Fibroblast of villous mesenchyme (primary cell): ENCODE results near the gene DGKI. TPM values are rescaled to one million over a fixed set of nuclear protein-coding genes. Genes with fewer than 3 reads are reported as not detected.

Experiments used
- DNase-seq: peaks from one replicate; pipeline ENCODE4 v3.0.0-alpha.2; 2010; ENCODE audit warnings: low read depth
- H3K4me3 ChIP-seq: 2 replicates; pipeline ENCODE4 v1.5.1; 2011; ENCODE audit warnings: low read depth, mild to moderate bottlenecking, low read length
- total RNA-seq: library from RNA; depleted of rRNA; stranded (reverse); fragments of >200 nt; gene quantifications from 2 replicates; pipeline ENCODE4 v1.2.3, GENCODE V29; 2012
- TF ChIP-seq, protein P1 (sequence below): IDR thresholded peaks from 2 replicates; pipeline ENCODE4 v1.5.1; 2012; ENCODE audit warnings: low read depth, mild to moderate bottlenecking, low read length; ENCODE audit not compliant: insufficient read depth

The DGKI gene
- total RNA-seq, 1 donor, result 3.5 TPM

GRCh38 chr7:137755427-137755826, 91.3 kb downstream of the DGKI start:
- H3K4me3 ChIP-seq, result no peak overlapping the region
- TF ChIP-seq, protein P1, sequence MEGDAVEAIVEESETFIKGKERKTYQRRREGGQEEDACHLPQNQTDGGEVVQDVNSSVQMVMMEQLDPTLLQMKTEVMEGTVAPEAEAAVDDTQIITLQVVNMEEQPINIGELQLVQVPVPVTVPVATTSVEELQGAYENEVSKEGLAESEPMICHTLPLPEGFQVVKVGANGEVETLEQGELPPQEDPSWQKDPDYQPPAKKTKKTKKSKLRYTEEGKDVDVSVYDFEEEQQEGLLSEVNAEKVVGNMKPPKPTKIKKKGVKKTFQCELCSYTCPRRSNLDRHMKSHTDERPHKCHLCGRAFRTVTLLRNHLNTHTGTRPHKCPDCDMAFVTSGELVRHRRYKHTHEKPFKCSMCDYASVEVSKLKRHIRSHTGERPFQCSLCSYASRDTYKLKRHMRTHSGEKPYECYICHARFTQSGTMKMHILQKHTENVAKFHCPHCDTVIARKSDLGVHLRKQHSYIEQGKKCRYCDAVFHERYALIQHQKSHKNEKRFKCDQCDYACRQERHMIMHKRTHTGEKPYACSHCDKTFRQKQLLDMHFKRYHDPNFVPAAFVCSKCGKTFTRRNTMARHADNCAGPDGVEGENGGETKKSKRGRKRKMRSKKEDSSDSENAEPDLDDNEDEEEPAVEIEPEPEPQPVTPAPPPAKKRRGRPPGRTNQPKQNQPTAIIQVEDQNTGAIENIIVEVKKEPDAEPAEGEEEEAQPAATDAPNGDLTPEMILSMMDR, result no peak
- DNase-seq, result no peak

- TF ChIP-seq, protein P1, result no peak
- no peak overlapping the region for H3K4me3 ChIP-seq
- DNase-seq, result no peak
These were observed 92.6 kb downstream of the DGKI start for GRCh38 chr7:137753948-137754851.

DNA sequence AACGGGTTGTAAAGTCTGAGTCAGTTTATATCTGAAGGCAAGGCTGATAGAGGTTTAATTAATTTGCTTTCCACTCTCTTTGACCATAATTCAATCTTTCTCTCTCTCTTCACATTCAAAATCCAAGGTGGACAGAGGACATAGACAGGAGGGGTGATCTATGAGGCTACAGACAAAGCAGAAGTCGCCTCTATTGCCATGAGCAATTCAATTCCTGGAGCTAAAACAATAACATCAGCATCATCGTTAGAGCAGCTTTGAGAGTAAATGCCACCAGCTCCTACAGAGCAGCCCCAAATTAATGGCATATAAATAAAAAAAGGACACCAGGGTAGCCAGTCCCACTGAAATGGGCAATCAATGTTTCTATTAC, 93.2 kb downstream of the DGKI start:
- no peak overlapping the region for H3K4me3 ChIP-seq
- no peak for DNase-seq
- TF ChIP-seq, protein P1, result no peak

GRCh38 chr7:137753067-137753466, 93.7 kb downstream of the DGKI start:
- H3K4me3 ChIP-seq, result no peak overlapping the region
- no peak for DNase-seq
- TF ChIP-seq, protein P1, result no peak

GRCh38 chr7:137751361-137752009, 95.3 kb downstream of the DGKI start:
- no peak for DNase-seq
- H3K4me3 ChIP-seq, result no peak overlapping the region
- TF ChIP-seq, protein P1, result no peak

DNA sequence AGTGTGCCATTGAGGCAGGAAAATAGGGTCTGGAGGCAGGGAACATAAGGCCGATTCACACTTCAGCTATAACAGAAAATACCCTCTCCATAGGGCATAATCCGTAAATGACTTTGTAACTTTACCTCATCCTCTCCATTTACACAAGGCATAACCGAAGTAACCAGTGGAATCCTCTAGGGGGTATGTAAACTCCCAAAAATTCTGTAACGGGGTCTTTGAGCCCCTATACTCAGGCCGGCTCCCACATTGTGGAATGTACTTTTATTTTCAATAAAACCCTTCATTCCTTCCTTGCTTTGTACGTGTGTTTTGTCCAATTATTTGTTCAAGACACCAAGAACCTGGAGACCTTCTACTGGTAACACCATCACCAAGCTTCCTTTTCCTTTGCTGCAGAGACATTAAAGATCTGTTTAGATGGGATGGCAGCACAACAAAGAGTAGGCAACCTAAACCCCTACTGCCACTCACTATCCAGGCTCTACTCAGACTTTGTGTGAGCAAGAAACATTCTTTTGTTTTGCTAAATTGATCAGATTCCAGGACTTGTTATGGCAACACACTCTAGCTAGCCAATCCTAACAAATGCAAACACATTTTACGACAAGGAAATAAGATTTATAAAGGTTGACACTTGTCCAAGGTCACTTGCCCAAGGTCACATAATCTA, 99.3 kb downstream of the DGKI start:
- no peak for DNase-seq
- H3K4me3 ChIP-seq, result no peak overlapping the region
- TF ChIP-seq, protein P1, result no peak
